Endothelial cell of umbilical vein (primary cell): ENCODE results near the gene EXOSC9. TPM values are rescaled to one million over a fixed set of nuclear protein-coding genes. Genes with fewer than 3 reads are reported as not detected.

ENCODE experiments used
- BruUV-seq: library from RNA; stranded (reverse); fragments of 400-500 nt; replicated peaks from 2 replicates; lab custom pipeline; 2021; lab: Mats Ljungman, UMichigan
- CTCF ChIA-PET: fragments of 300-600, 350-600 bp; sonication (Branson Sonifier 250); formaldehyde crosslinking; loops from one replicate; lab custom pipeline; 2021; ENCODE audit warnings: antibody characterized with exemption, inconsistent platforms; lab: Charles Lee
- POLR2A ChIA-PET: fragments of 300-600, 350-600 bp; sonication (Branson Sonifier 250); formaldehyde crosslinking; loops from one replicate; lab custom pipeline; 2021; ENCODE audit warnings: antibody characterized with exemption, inconsistent platforms; lab: Charles Lee
- DNase-seq: peaks from one replicate; pipeline ENCODE4 v3.0.0-alpha.2; 2011; ENCODE audit warnings: low read depth, low spot score
- FAIRE-seq: peaks from 2 replicates; lab custom pipeline; 2011; peaks lifted over from hg19 to GRCh38; lab: Jason Lieb, UNC
- H2AFZ ChIP-seq: 2 replicates; pipeline ENCODE4 v1.6.0; 2012; ENCODE audit warnings: low read depth, low read length, control low read depth, inconsistent platforms
- H3K27ac ChIP-seq: 2 replicates; pipeline ENCODE4 v1.5.1; 2011; ENCODE audit warnings: low read depth, mild to moderate bottlenecking, control low read depth, low read length, moderate library complexity; ENCODE audit not compliant: insufficient read depth
- H3K27me3 ChIP-seq, 2 experiments: 2 replicates each; pipeline versions ENCODE4 v1.6.0 to v1.6.1; 2011; ENCODE audit warnings: low read length in 2 of 2, mixed read lengths in 1 of 2; ENCODE audit not compliant: control insufficient read depth in 2 of 2, insufficient read depth in 2 of 2
- H3K36me3 ChIP-seq, 2 experiments: 2 replicates in 1 of 2; 3 replicates in 1 of 2; pipeline ENCODE4 v1.5.1; 2011; ENCODE audit warnings: low read length in 2 of 2, mild to moderate bottlenecking in 1 of 2, moderate library complexity in 1 of 2; ENCODE audit not compliant: control insufficient read depth in 2 of 2, insufficient read depth in 2 of 2; ENCODE audit errors: extremely low read depth in 1 of 2
- H3K4me1 ChIP-seq: 3 replicates; pipeline ENCODE4 v1.5.1; 2011; ENCODE audit warnings: mild to moderate bottlenecking, low read length; ENCODE audit not compliant: control insufficient read depth, insufficient read depth; ENCODE audit errors: extremely low read depth
- H3K4me2 ChIP-seq: 2 replicates; pipeline ENCODE4 v1.6.1; 2011; ENCODE audit warnings: low read length, control low read depth, mixed read lengths; ENCODE audit not compliant: insufficient read depth
- H3K4me3 ChIP-seq, 3 experiments: fragments of 200-600 bp in 1 of 3; sonication (generic), shearing (Covaris generic) in 1 of 3; replicated peaks in 1 of 3; 2 replicates each; pipeline ENCODE4 v1.5.1; 2011 to 2016; ENCODE audit warnings: control low read depth in 3 of 3, low read length in 3 of 3, mild to moderate bottlenecking in 2 of 3, inconsistent platforms in 1 of 3, low read depth in 1 of 3, moderate library complexity in 1 of 3; ENCODE audit not compliant: insufficient read depth in 1 of 3
- H3K79me2 ChIP-seq: 2 replicates; pipeline ENCODE4 v1.6.0; 2012; ENCODE audit warnings: low read length, inconsistent platforms; ENCODE audit not compliant: control insufficient read depth, insufficient read depth
- H3K9ac ChIP-seq: replicated peaks from 2 replicates; pipeline ENCODE3; 2011; ENCODE audit warnings: low read length, control low read depth; ENCODE audit not compliant: insufficient read depth; ENCODE audit errors: extremely low read depth
- H3K9me1 ChIP-seq: replicated peaks from 3 replicates; pipeline ENCODE4 v1.6.0; 2011; ENCODE audit warnings: mild to moderate bottlenecking, low read length; ENCODE audit not compliant: control insufficient read depth, insufficient read depth; ENCODE audit errors: extremely low read depth
- H3K9me3 ChIP-seq: replicated peaks from 2 replicates; pipeline ENCODE4 v1.5.1; 2012; ENCODE audit warnings: low read length, inconsistent platforms; ENCODE audit not compliant: control insufficient read depth, insufficient read depth
- H4K20me1 ChIP-seq: replicated peaks from 2 replicates; pipeline ENCODE3; 2011; ENCODE audit warnings: mild to moderate bottlenecking, low read length; ENCODE audit not compliant: control insufficient read depth, insufficient read depth; ENCODE audit errors: extremely low read depth
- EZH2 ChIP-seq: IDR thresholded peaks from 2 replicates; pipeline ENCODE4 v1.6.1; 2012; ENCODE audit warnings: borderline replicate concordance, low read depth, mild to moderate bottlenecking, moderate library complexity, low read length, inconsistent platforms; ENCODE audit not compliant: severe bottlenecking
- JUN ChIP-seq: IDR thresholded peaks from 2 replicates; pipeline ENCODE4 v1.6.1; 2011; ENCODE audit warnings: borderline replicate concordance, low read depth; ENCODE audit not compliant: insufficient read length, insufficient read depth
- MYC ChIP-seq: IDR thresholded peaks from one replicate; pipeline ENCODE4 v1.6.1; 2011; ENCODE audit warnings: mild to moderate bottlenecking, low read depth, low read length
- POLR2A ChIP-seq: IDR thresholded peaks from 2 replicates; pipeline ENCODE4 v1.6.1; 2012; ENCODE audit warnings: low read depth, mild to moderate bottlenecking, control low read depth, low read length
- POLR2AphosphoS5 ChIP-seq: IDR thresholded peaks from 2 replicates; pipeline ENCODE4 v1.6.1; 2012; ENCODE audit warnings: low read depth, mild to moderate bottlenecking, control low read depth, low read length, moderate library complexity; ENCODE audit not compliant: insufficient read depth
- dilution Hi-C: fragments of 300-500 bp; cut with MboI; formaldehyde crosslinking; loops from one replicate; pipeline ENCODE4 v1.15.0; 2019; ENCODE audit warnings: low sequenced_read_pairs; ENCODE audit not compliant: extremely low pct_ligation_motif_present
- intact Hi-C: fragments of 100-400 bp; cut with micrococcal nuclease; formaldehyde crosslinking; loops from one replicate; pipeline ENCODE4 v1.10.0; 2022
- polyA plus RNA-seq, 4 experiments: library from polyadenylated mRNA; depleted of rRNA in 3 of 4; stranded (reverse) in 3 of 4; unstranded in 1 of 4; fragments of >200 nt; gene quantifications; 2 replicates each; pipeline versions ENCODE4 v1.2.1 to v1.2.3, GENCODE V29; 2011 to 2012; ENCODE audit warnings: missing spikeins in 1 of 4
- total RNA-seq: library from RNA; stranded (reverse); gene quantifications from 2 replicates; pipeline ENCODE4 v1.2.3, GENCODE V29; 2021

EXOSC9 gene
- total and polyA plus RNA-seq, 2 donors (not counting 3 experiments of a cell fraction or from before 2014, with no cell fraction given), result 19.0 to 46.3 TPM

- Histone ChIP-seq H3K27me3 (no peaks in the 10 kb centered on the region), H3K36me3 (peaks cover 0 to 47% of the 10 kb centered on the region in 2 experiments), H2AFZ (no peak overlapping the region), H3K9me3 (no peaks in the 10 kb centered on the region), H3K9ac (no peak overlapping the region), H4K20me1 (peaks cover 2% of the 10 kb centered on the region), H3K4me2 (no peak overlapping the region), H3K4me1 (peaks cover 5% of the 10 kb centered on the region), H3K9me1 (no peaks in the 10 kb centered on the region), H3K4me3 (no peak overlapping the region), H3K79me2 (peaks cover 29% of the 10 kb centered on the region), H3K27ac (no peak overlapping the region)
- no peak for FAIRE-seq
- dilution Hi-C loops (no loop called here), intact Hi-C loops (no loop called here)
- ChIA-PET POLR2A (no interaction called here), CTCF (no interaction called here)
- BruUV-seq, result no TSS peak
- no peak for DNase-seq
- no peak for TF ChIP-seq POLR2A
- TF ChIP-seq MYC, result no peak
Observed at GRCh38 chr4:121814756-121815155, 13.6 kb downstream of the EXOSC9 start.

- Histone ChIP-seq H3K27me3 (no peaks in the 10 kb centered on the region), H2AFZ (no peak overlapping the region), H3K4me1 (peaks cover 21% of the 10 kb centered on the region), H3K4me2 (no peak overlapping the region), H3K79me2 (peaks cover 49% of the 10 kb centered on the region), H3K27ac (no peak overlapping the region), H3K9me3 (no peaks in the 10 kb centered on the region), H3K36me3 (peaks cover 0 to 49% of the 10 kb centered on the region in 2 experiments), H3K9ac (no peak overlapping the region), H4K20me1 (peaks cover 2% of the 10 kb centered on the region), H3K9me1 (no peaks in the 10 kb centered on the region), H3K4me3 (no peak overlapping the region)
- no peak for TF ChIP-seq JUN
- TF ChIP-seq EZH2, result no peak
- TF ChIP-seq POLR2AphosphoS5, result no peak
- no peak for TF ChIP-seq MYC
- no peak for FAIRE-seq
- no peak for DNase-seq
- ChIA-PET POLR2A (no interaction called here), CTCF (interaction anchor here (1.0 kb wide), 1 partner anchor 12 kb away, joined by 3 read pairs; no protein-coding TSS in a partner anchor)
- intact Hi-C loops, result no loop called here
- dilution Hi-C loops, result no loop called here
- BruUV-seq, result TSS peak; percentile 0
Observed at GRCh38 chr4:121817006-121817405, 15.9 kb downstream of the EXOSC9 start.
